CD14-positive monocyte (primary cell): ENCODE measurements around the gene ACVR1B. TPM values are rescaled to one million over a fixed set of nuclear protein-coding genes. Genes with fewer than 3 reads are reported as not detected.

Experiments
- DNase-seq, 3 donors: peaks; one replicate each; pipeline ENCODE4 v3.0.0-alpha.2; 2011 to 2022
- H2AFZ ChIP-seq: 2 replicates; pipeline ENCODE4 v1.6.0; 2012; ENCODE audit warnings: mild to moderate bottlenecking, low read depth, low read length, inconsistent platforms; ENCODE audit not compliant: insufficient read depth, poor library complexity, severe bottlenecking
- H3K27ac ChIP-seq, 2 donors: 1 replicate in 1 of 2; 2 replicates in 1 of 2; pipeline ENCODE4 v1.5.1; 2012 to 2013; ENCODE audit warnings: low read length in 2 of 2, control low read depth in 1 of 2, inconsistent platforms in 1 of 2, low read depth in 1 of 2, mild to moderate bottlenecking in 1 of 2
- H3K27me3 ChIP-seq, 2 donors: one replicate each; pipeline versions ENCODE4 v1.6.0 to v1.6.1; 2011 to 2013; ENCODE audit warnings: low read length in 2 of 2; ENCODE audit not compliant: control insufficient read depth in 2 of 2, insufficient read depth in 2 of 2
- H3K36me3 ChIP-seq, 2 donors: replicated peaks in 1 of 2; 1 replicate in 1 of 2; 2 replicates in 1 of 2; pipeline versions ENCODE4 v1.5.1 to v1.6.1; 2012 to 2013; ENCODE audit warnings: low read length in 2 of 2, control low read depth in 1 of 2, inconsistent platforms in 1 of 2, mild to moderate bottlenecking in 1 of 2; ENCODE audit not compliant: insufficient read depth in 2 of 2, control insufficient read depth in 1 of 2
- H3K4me1 ChIP-seq, 2 donors: 1 replicate in 1 of 2; 2 replicates in 1 of 2; pipeline versions ENCODE4 v1.5.1 to v1.6.1; 2012 to 2013; ENCODE audit warnings: low read length in 2 of 2, control low read depth in 1 of 2, inconsistent platforms in 1 of 2, mild to moderate bottlenecking in 1 of 2, moderate library complexity in 1 of 2; ENCODE audit not compliant: insufficient read depth in 2 of 2, control insufficient read depth in 1 of 2
- H3K4me2 ChIP-seq: replicated peaks from 2 replicates; pipeline ENCODE3; 2012; ENCODE audit warnings: low read length, moderate library complexity, mild to moderate bottlenecking; ENCODE audit not compliant: poor library complexity, severe bottlenecking; ENCODE audit errors: extremely low read depth
- H3K4me3 ChIP-seq, 3 experiments: fragments of 200-600 bp in 1 of 3; sonication (generic) in 1 of 3; replicated peaks in 1 of 3; 1 replicate in 2 of 3; 2 replicates in 1 of 3; pipeline ENCODE4 v1.5.1; 2011 to 2013; ENCODE audit warnings: low read length in 3 of 3, mild to moderate bottlenecking in 3 of 3, control low read depth in 2 of 3, low read depth in 2 of 3, inconsistent platforms in 1 of 3, moderate library complexity in 1 of 3
- H3K79me2 ChIP-seq: 2 replicates; pipeline ENCODE4 v1.6.0; 2012; ENCODE audit warnings: mild to moderate bottlenecking, control low read depth, inconsistent platforms, low read length, moderate library complexity; ENCODE audit not compliant: insufficient read depth
- H3K9ac ChIP-seq: 2 replicates; pipeline ENCODE4 v1.6.0; 2017; ENCODE audit warnings: low read length, mild to moderate bottlenecking; ENCODE audit not compliant: insufficient read depth, poor library complexity, severe bottlenecking
- H3K9me3 ChIP-seq, 2 donors: replicated peaks in 1 of 2; 1 replicate in 1 of 2; 2 replicates in 1 of 2; pipeline versions ENCODE4 v1.5.1 to v1.6.1; 2012 to 2013; ENCODE audit warnings: low read length in 2 of 2, control low read depth in 1 of 2; ENCODE audit not compliant: control insufficient read depth in 1 of 2, insufficient read depth in 1 of 2
- H4K20me1 ChIP-seq: 2 replicates; pipeline ENCODE4 v1.6.0; 2012; ENCODE audit warnings: mild to moderate bottlenecking, low read length, control low read depth, moderate library complexity; ENCODE audit not compliant: insufficient read depth
- H3K27ac Mint-ChIP-seq, 7 donors: one replicate each; pipeline ENCODE4 v1.8.0; 2020; ENCODE audit warnings: mild to moderate bottlenecking in 7 of 7, mixed read lengths in 7 of 7, moderate library complexity in 6 of 7, inconsistent platforms in 2 of 7
- H3K27me3 Mint-ChIP-seq, 3 donors: one replicate each; pipeline ENCODE4 v1.8.0; 2021 to 2022; ENCODE audit warnings: low read depth in 3 of 3, mild to moderate bottlenecking in 3 of 3, mixed read lengths in 3 of 3, moderate library complexity in 3 of 3, inconsistent platforms in 1 of 3
- H3K36me3 Mint-ChIP-seq, 2 donors: one replicate each; pipeline ENCODE4 v1.8.0; 2020; ENCODE audit warnings: mixed read lengths in 2 of 2, inconsistent platforms in 1 of 2, mild to moderate bottlenecking in 1 of 2
- H3K4me1 Mint-ChIP-seq: one replicate; pipeline ENCODE4 v1.8.0; 2020; ENCODE audit warnings: mild to moderate bottlenecking, mixed read lengths
- H3K4me3 Mint-ChIP-seq, 2 donors: one replicate each; pipeline ENCODE4 v1.8.0; 2020; ENCODE audit warnings: mild to moderate bottlenecking in 2 of 2, mixed read lengths in 2 of 2, moderate library complexity in 1 of 2
- H3K9me3 Mint-ChIP-seq, 7 donors: one replicate each; pipeline ENCODE4 v1.8.0; 2020 to 2022; ENCODE audit warnings: mixed read lengths in 7 of 7, mild to moderate bottlenecking in 6 of 7, moderate library complexity in 6 of 7, inconsistent platforms in 2 of 7
- CTCF ChIP-seq: fragments of 200-600 bp; IDR thresholded peaks from one replicate; pipeline ENCODE4 v1.8.0; 2022; ENCODE audit warnings: antibody characterized with exemption, mild to moderate bottlenecking
- WGBS: methylation state at CpG from one replicate; pipeline ENCODE4 v1.1.5; 2013; ENCODE audit warnings: missing lambda C conversion rate; ENCODE audit not compliant: insufficient coverage; 5-methylcytosine and 5-hydroxymethylcytosine counted together
- intact Hi-C, 2 donors: fragments of 100-400 bp; cut with micrococcal nuclease; formaldehyde crosslinking; loops; one replicate each; pipeline versions ENCODE4 v1.15.0 to v1.15.1; 2023
- polyA plus RNA-seq, 3 donors: library from polyadenylated mRNA; depleted of rRNA in 1 of 3; unstranded in 2 of 3; stranded (reverse) in 1 of 3; fragments of 300-500 nt in 2 of 3; fragments of >200 nt in 1 of 3; fragmentation: Illumina TruSeq in 2 of 3; gene quantifications; 1 replicate in 2 of 3; 2 replicates in 1 of 3; pipeline ENCODE4 v1.2.3, GENCODE V29; 2012 to 2021

ACVR1B gene
- polyA plus RNA-seq, 3 donors, result 1.8 to 18.5 (median 3.9) TPM

- peaks cover 27 to 34% of the 10 kb centered on the region in 2 donors for H3K36me3 Mint-ChIP-seq
- H3K27me3 Mint-ChIP-seq, result peaks cover 30 to 51% (median 49%) of the 10 kb centered on the region in 3 donors
- Histone ChIP-seq H3K27ac (peak within 1 kb of the TSS; percentile 46 to 68), H3K36me3 (no peaks in the 10 kb centered on the region), H3K4me1 (peaks cover 33 to 50% of the 10 kb centered on the region in 2 donors), H3K9ac (peak within 1 kb of the TSS; percentile 86), H2AFZ (no peak within 1 kb of the TSS), H4K20me1 (peaks cover 41% of the 10 kb centered on the region), H3K79me2 (no peaks in the 10 kb centered on the region), H3K27me3 (peaks cover 9 to 32% of the 10 kb centered on the region in 2 donors), H3K4me3 (peak within 1 kb of the TSS; percentile 55 to 90 (median 59)), H3K4me2 (peak within 1 kb of the TSS; percentile 86), H3K9me3 (no peaks in the 10 kb centered on the region)
- no peak for TF ChIP-seq CTCF
- peaks cover 0 to 16% (median 8%) of the 10 kb centered on the region in 7 donors for H3K9me3 Mint-ChIP-seq
- under 1% methylated on average over 54 of the region's 60 CpGs for WGBS
- H3K4me1 Mint-ChIP-seq, result peaks cover 53% of the 10 kb centered on the region
- H3K4me3 Mint-ChIP-seq, result peak within 1 kb of the TSS; percentile 94 to 95
- H3K27ac Mint-ChIP-seq, result peak within 1 kb of the TSS; percentile 70 to 95 (median 92)
- peak; percentile 63 to 79 (median 73) for DNase-seq
- intact Hi-C loops, result no loop called here
Observed at GRCh38 chr12:52006726-52007157, 55.2 kb downstream of the ACVR1B start, which contains the start of gene TAMALIN. TSS of gene TAMALIN (plus strand) at chr12:52006946. CDS start at chr12:52007020, 74 bp downstream.

- under 1% methylated on average over 72 of the region's 72 CpGs for WGBS
- Histone ChIP-seq H3K79me2 (no peaks in the 10 kb centered on the region), H3K4me2 (peak overlapping the region; percentile 86), H3K27me3 (peaks cover 9 to 32% of the 10 kb centered on the region in 2 donors), H3K4me3 (peak overlapping the region; percentile 55 to 90 (median 59)), H3K36me3 (no peaks in the 10 kb centered on the region), H2AFZ (no peak overlapping the region), H3K4me1 (peaks cover 33 to 50% of the 10 kb centered on the region in 2 donors), H3K27ac (peak overlapping the region in 1 of 2 donors; percentile 68), H3K9me3 (no peaks in the 10 kb centered on the region), H4K20me1 (peaks cover 41% of the 10 kb centered on the region), H3K9ac (peak overlapping the region; percentile 86)
- Mint-ChIP-seq H3K4me1 (peaks cover 51% of the 10 kb centered on the region), H3K9me3 (peaks cover 0 to 19% (median 8%) of the 10 kb centered on the region in 7 donors), H3K4me3 (peak overlapping the region; percentile 89 to 95), H3K36me3 (peaks cover 30 to 37% of the 10 kb centered on the region in 2 donors), H3K27ac (peak overlapping the region; percentile 23 to 92 (median 86)), H3K27me3 (peaks cover 30 to 51% (median 48%) of the 10 kb centered on the region in 3 donors)
- peak; percentile 74 to 82 (median 79) for DNase-seq
- TF ChIP-seq CTCF, result no peak
- intact Hi-C loops, result no loop called here
Observed at GRCh38 chr12:52007158-52007921, 55.8 kb downstream of the ACVR1B start.
